Stimulated activated CD8-positive, alpha-beta memory T cell treated with anti-CD3 and anti-CD28 coated beads, Interleukin-15, amount 100 ng/mL, for 1 hour (primary cell): ENCODE results near the gene TBC1D7.

Source experiments
- DNase-seq: peaks from one replicate; pipeline ENCODE4 v3.0.0-alpha.2; 2020; ENCODE audit warnings: low read depth

The TBC1D7 gene

GRCh38 chr6:13294499-13295069 lies 33.8 kb downstream of the TBC1D7 start:
- no peak for DNase-seq

- DNase-seq: no peak
These were observed 35.6 kb downstream of the TBC1D7 start for GRCh38 chr6:13292774-13293173.

GRCh38 chr6:13290335-13290734 lies 38.0 kb downstream of the TBC1D7 start:
- DNase-seq: no peak

- DNase-seq: no peak
These were observed 38.5 kb downstream of the TBC1D7 start for GRCh38 chr6:13289789-13290318.

- DNase-seq: no peak
These were observed 39.4 kb downstream of the TBC1D7 start for GRCh38 chr6:13288969-13289391.

GRCh38 chr6:13288481-13288880 lies 39.9 kb downstream of the TBC1D7 start:
- no peak for DNase-seq

- no peak for DNase-seq
These were observed 41.2 kb downstream of the TBC1D7 start for GRCh38 chr6:13287104-13287503.

GRCh38 chr6:13286181-13286580 lies 42.2 kb downstream of the TBC1D7 start:
- DNase-seq: no peak

- DNase-seq: no peak
These were observed 42.6 kb downstream of the TBC1D7 start for GRCh38 chr6:13285705-13286104.

GRCh38 chr6:13284646-13285045 lies 43.7 kb downstream of the TBC1D7 start:
- DNase-seq: no peak

GRCh38 chr6:13283331-13283730 lies 45.0 kb downstream of the TBC1D7 start:
- no peak for DNase-seq

GRCh38 chr6:13282393-13283069 lies 45.8 kb downstream of the TBC1D7 start:
- DNase-seq: no peak

GRCh38 chr6:13281686-13282085 lies 46.7 kb downstream of the TBC1D7 start:
- no peak for DNase-seq

- DNase-seq: no peak
These were observed 48.1 kb downstream of the TBC1D7 start for GRCh38 chr6:13280254-13280653.

- no peak for DNase-seq
These were observed 49.3 kb downstream of the TBC1D7 start for GRCh38 chr6:13278991-13279390.

- DNase-seq: no peak
These were observed 50.2 kb downstream of the TBC1D7 start for GRCh38 chr6:13278164-13278563.

GRCh38 chr6:13277231-13277630 lies 51.1 kb downstream of the TBC1D7 start:
- no peak for DNase-seq

GRCh38 chr6:13275435-13275989 lies 52.8 kb downstream of the TBC1D7 start:
- DNase-seq: no peak

GRCh38 chr6:13274707-13275434 lies 53.5 kb downstream of the TBC1D7 start:
- no peak for DNase-seq

GRCh38 chr6:13273931-13274706 lies 54.2 kb downstream of the TBC1D7 start:
- peak; percentile 23 for DNase-seq

- no peak for DNase-seq
These were observed 55.0 kb downstream of the TBC1D7 start for GRCh38 chr6:13273202-13273930.
